Endothelial cell of umbilical vein (primary cell): Measurements from ENCODE around the gene GATD1.

ENCODE experiments used
- CTCF ChIP-seq, 2 donors: IDR thresholded peaks; 1 replicate in 1 of 2; 2 replicates in 1 of 2; pipeline ENCODE4 v1.5.1; 2011; ENCODE audit warnings: low read length in 2 of 2, mild to moderate bottlenecking in 2 of 2, moderate library complexity in 2 of 2, control low read depth in 1 of 2, inconsistent platforms in 1 of 2, low read depth in 1 of 2; ENCODE audit not compliant: insufficient read depth in 1 of 2; ENCODE audit errors: extremely low read depth in 1 of 2
- EZH2 ChIP-seq: IDR thresholded peaks from 2 replicates; pipeline ENCODE4 v1.6.1; 2012; ENCODE audit warnings: borderline replicate concordance, low read depth, mild to moderate bottlenecking, moderate library complexity, low read length, inconsistent platforms; ENCODE audit not compliant: severe bottlenecking
- FOS ChIP-seq: IDR thresholded peaks from 2 replicates; pipeline ENCODE4 v1.6.1; 2011; ENCODE audit warnings: mild to moderate bottlenecking, low read length, moderate library complexity, borderline replicate concordance; ENCODE audit not compliant: insufficient read depth
- GATA2 ChIP-seq: IDR thresholded peaks from 2 replicates; pipeline ENCODE4 v1.7.0; 2011; ENCODE audit warnings: low read depth, mild to moderate bottlenecking, moderate library complexity, mixed read lengths, low read length; ENCODE audit not compliant: insufficient read length, insufficient read depth
- JUN ChIP-seq: IDR thresholded peaks from 2 replicates; pipeline ENCODE4 v1.6.1; 2011; ENCODE audit warnings: borderline replicate concordance, low read depth; ENCODE audit not compliant: insufficient read length, insufficient read depth
- MAX ChIP-seq: IDR thresholded peaks from 2 replicates; pipeline ENCODE4 v1.6.1; 2011; ENCODE audit not compliant: insufficient read depth, insufficient read length
- POLR2A ChIP-seq: IDR thresholded peaks from 2 replicates; pipeline ENCODE4 v1.6.1; 2012; ENCODE audit warnings: low read depth, mild to moderate bottlenecking, control low read depth, low read length
- POLR2AphosphoS5 ChIP-seq: IDR thresholded peaks from 2 replicates; pipeline ENCODE4 v1.6.1; 2012; ENCODE audit warnings: low read depth, mild to moderate bottlenecking, control low read depth, low read length, moderate library complexity; ENCODE audit not compliant: insufficient read depth

GRCh38 chr11:765025-765801, 12.1 kb downstream of the GATD1 start:
- TF ChIP-seq CTCF (IDR thresholded peaks at IDR 0.05; ENCODE audit: extremely low read depth in 1 of 2, insufficient read depth in 1 of 2, low read depth in 1 of 2, low read length in 2 of 2) (peak; percentile 46 to 68), EZH2 (no peak), MAX (no peak), POLR2AphosphoS5 (peak; percentile 37), FOS (no peak), JUN (no peak), POLR2A (no peak), GATA2 (no peak)
